SK-N-SH (cell line): ENCODE results near the gene GALNT17. TPM values are rescaled to one million over a fixed set of nuclear protein-coding genes. Genes with fewer than 3 reads are reported as not detected.

Experiments used
- CTCF ChIA-PET: fragments of 300-600, 350-600 bp; formaldehyde crosslinking; extraction: SDS; loops from one replicate; lab custom pipeline; 2021; lab: Yijun Ruan, JAX
- POLR2A ChIA-PET: fragments of 350-600 bp; sonication (Branson Sonifier 250); formaldehyde crosslinking; extraction: SDS; loops from one replicate; lab custom pipeline; 2020; ENCODE audit warnings: antibody characterized with exemption, inconsistent platforms; lab: Yijun Ruan, JAX
- DNase-seq: peaks from one replicate; pipeline ENCODE4 v3.0.0; 2012
- H2AFZ ChIP-seq: fragments of 200-600 bp; sonication (generic); 2 replicates; pipeline ENCODE4 v1.8.1; 2016; ENCODE audit warnings: antibody characterized with exemption, mild to moderate bottlenecking, low read depth
- H3F3A ChIP-seq: fragments of 200-600 bp; sonication (generic); replicated peaks from 2 replicates; pipeline ENCODE3; 2016; ENCODE audit warnings: antibody characterized with exemption, mild to moderate bottlenecking; ENCODE audit not compliant: insufficient read depth
- H3K27ac ChIP-seq, 2 experiments: fragments of 200-500 bp in 1 of 2; fragments of 200-600 bp in 1 of 2; sonication (Bioruptor generic) in 1 of 2; sonication (generic), shearing (Covaris generic) in 1 of 2; 2 replicates each; pipeline versions ENCODE4 v1.5.1 to v1.6.1; 2014 to 2016; ENCODE audit warnings: low read depth in 2 of 2, inconsistent platforms in 1 of 2, low read length in 1 of 2, mild to moderate bottlenecking in 1 of 2, mixed read lengths in 1 of 2
- H3K27me3 ChIP-seq: fragments of 200-600 bp; sonication (generic), shearing (Covaris generic); 2 replicates; pipeline ENCODE4 v1.6.1; 2016; ENCODE audit warnings: mixed run types; ENCODE audit not compliant: insufficient read depth
- H3K36me3 ChIP-seq, 2 experiments: fragments of 200-500 bp in 1 of 2; fragments of 200-600 bp in 1 of 2; sonication (Bioruptor generic) in 1 of 2; sonication (generic) in 1 of 2; replicated peaks in 1 of 2; 2 replicates each; pipeline versions ENCODE3 to v1.5.1; 2014 to 2016; ENCODE audit warnings: low read length in 1 of 2, mild to moderate bottlenecking in 1 of 2; ENCODE audit not compliant: insufficient read depth in 2 of 2, control insufficient read depth in 1 of 2
- H3K4me1 ChIP-seq, 2 experiments: fragments of 200-500 bp in 1 of 2; fragments of 200-600 bp in 1 of 2; sonication (Bioruptor generic) in 1 of 2; sonication (generic), shearing (Covaris generic) in 1 of 2; 2 replicates each; pipeline versions ENCODE4 v1.5.1 to v1.6.1; 2014 to 2016; ENCODE audit warnings: low read depth in 1 of 2, low read length in 1 of 2, mixed run types in 1 of 2; ENCODE audit not compliant: insufficient read depth in 2 of 2, control insufficient read depth in 1 of 2
- H3K4me2 ChIP-seq: fragments of 200-600 bp; sonication (generic), shearing (Covaris generic); 2 replicates; pipeline ENCODE4 v1.6.1; 2017; ENCODE audit warnings: mixed run types
- H3K4me3 ChIP-seq, 2 experiments: fragments of 200-500 bp in 1 of 2; fragments of 200-600 bp in 1 of 2; sonication (Bioruptor generic) in 1 of 2; sonication (generic), shearing (Covaris generic) in 1 of 2; 2 replicates each; pipeline versions ENCODE4 v1.5.1 to v1.8.1; 2014 to 2016; ENCODE audit warnings: low read depth in 2 of 2, inconsistent platforms in 1 of 2, low read length in 1 of 2, mild to moderate bottlenecking in 1 of 2, mixed read lengths in 1 of 2, moderate library complexity in 1 of 2
- H3K79me2 ChIP-seq: fragments of 200-600 bp; sonication (generic); 2 replicates; pipeline ENCODE4 v1.8.1; 2017; ENCODE audit warnings: mild to moderate bottlenecking; ENCODE audit not compliant: insufficient read depth
- H3K9ac ChIP-seq: fragments of 200-600 bp; sonication (generic); 2 replicates; pipeline ENCODE4 v1.6.1; 2017; ENCODE audit warnings: mixed run types
- H3K9me2 ChIP-seq: fragments of 200-600 bp; sonication (generic); 2 replicates; pipeline ENCODE4 v1.6.1; 2017; ENCODE audit warnings: mixed run types
- H3K9me3 ChIP-seq: fragments of 200-600 bp; sonication (generic); 2 replicates; pipeline ENCODE4 v1.6.1; 2017; ENCODE audit warnings: mixed run types, mild to moderate bottlenecking, moderate library complexity
- H4K20me1 ChIP-seq: fragments of 200-600 bp; sonication (generic); 2 replicates; pipeline ENCODE4 v1.6.1; 2017; ENCODE audit warnings: mild to moderate bottlenecking, mixed run types; ENCODE audit not compliant: insufficient read depth
- CTCF ChIP-seq: fragments of 200-600 bp; sonication (generic); IDR thresholded peaks from 2 replicates; pipeline ENCODE4 v1.6.1; 2017; ENCODE audit warnings: antibody characterized with exemption, mild to moderate bottlenecking, moderate library complexity
- ELF1 ChIP-seq: IDR thresholded peaks from 2 replicates; pipeline ENCODE4 v1.4.0; 2012
- GABPA ChIP-seq: IDR thresholded peaks from 2 replicates; pipeline ENCODE4 v1.4.0; 2012; ENCODE audit warnings: low read depth, mild to moderate bottlenecking
- NRF1 ChIP-seq: IDR thresholded peaks from 2 replicates; pipeline ENCODE4 v1.6.1; 2012; ENCODE audit warnings: low read depth, mild to moderate bottlenecking, low read length
- POLR2AphosphoS5 ChIP-seq: IDR thresholded peaks from 2 replicates; pipeline ENCODE4 v1.6.1; 2012; ENCODE audit warnings: low read depth, low read length
- RAD21 ChIP-seq: IDR thresholded peaks from 2 replicates; pipeline ENCODE4 v1.6.1; 2012; ENCODE audit warnings: mild to moderate bottlenecking, low read length
- RCOR1 ChIP-seq: fragments of 150-350 bp; IDR thresholded peaks from 2 replicates; pipeline ENCODE4 v1.6.1; 2017; ENCODE audit warnings: antibody characterized with exemption, low read length
- RXRA ChIP-seq: IDR thresholded peaks from 2 replicates; pipeline ENCODE4 v1.4.0; 2012; ENCODE audit warnings: low read depth, mild to moderate bottlenecking, borderline replicate concordance
- SIN3A ChIP-seq: IDR thresholded peaks from 2 replicates; pipeline ENCODE4 v1.6.1; 2012; ENCODE audit warnings: low read depth, mild to moderate bottlenecking, low read length, moderate library complexity, borderline replicate concordance
- TAF1 ChIP-seq: IDR thresholded peaks from 2 replicates; pipeline ENCODE4 v1.6.1; 2012; ENCODE audit warnings: low read depth, mild to moderate bottlenecking, low read length, moderate library complexity, borderline replicate concordance
- TEAD4 ChIP-seq: IDR thresholded peaks from 2 replicates; pipeline ENCODE4 v1.4.0; 2012; ENCODE audit warnings: mild to moderate bottlenecking, borderline replicate concordance; ENCODE audit not compliant: insufficient read depth
- USF1 ChIP-seq: IDR thresholded peaks from 2 replicates; pipeline ENCODE4 v1.4.0; 2012; ENCODE audit warnings: low read depth, borderline replicate concordance
- USF2 ChIP-seq: fragments of 150-350 bp; IDR thresholded peaks from 2 replicates; pipeline ENCODE4 v1.6.1; 2017; ENCODE audit warnings: antibody characterized with exemption, low read length, low read depth, borderline replicate concordance
- WGBS: methylation state at CpG from one replicate; pipeline ENCODE4 v1.1.6; 2017; ENCODE audit warnings: low lambda C conversion rate; 5-methylcytosine and 5-hydroxymethylcytosine counted together
- polyA plus RNA-seq, 3 experiments: library from polyadenylated mRNA; depleted of rRNA; stranded (reverse); fragments of >200 nt; gene quantifications; 2 replicates each; pipeline ENCODE4 v1.2.3, GENCODE V29; 2012
- TF ChIP-seq, protein P1 (sequence below): fragments of 150-350 bp; IDR thresholded peaks from 2 replicates; pipeline ENCODE4 v1.6.1; 2016; ENCODE audit warnings: mild to moderate bottlenecking, low read depth, low read length
- TF ChIP-seq, protein P2 (sequence below): IDR thresholded peaks from 2 replicates; pipeline ENCODE4 v1.4.0; 2012; ENCODE audit warnings: low read depth
- TF ChIP-seq, protein P3 (sequence below): IDR thresholded peaks from 2 replicates; pipeline ENCODE4 v1.4.0; 2012; ENCODE audit warnings: low read depth, borderline replicate concordance

GALNT17 gene
- polyA plus RNA-seq, 1 of the 3 experiments (the other 2 are of a cell fraction) = not detected

- TF ChIP-seq USF2 = no peak
- no peak for TF ChIP-seq RAD21
- TF ChIP-seq, protein P1, sequence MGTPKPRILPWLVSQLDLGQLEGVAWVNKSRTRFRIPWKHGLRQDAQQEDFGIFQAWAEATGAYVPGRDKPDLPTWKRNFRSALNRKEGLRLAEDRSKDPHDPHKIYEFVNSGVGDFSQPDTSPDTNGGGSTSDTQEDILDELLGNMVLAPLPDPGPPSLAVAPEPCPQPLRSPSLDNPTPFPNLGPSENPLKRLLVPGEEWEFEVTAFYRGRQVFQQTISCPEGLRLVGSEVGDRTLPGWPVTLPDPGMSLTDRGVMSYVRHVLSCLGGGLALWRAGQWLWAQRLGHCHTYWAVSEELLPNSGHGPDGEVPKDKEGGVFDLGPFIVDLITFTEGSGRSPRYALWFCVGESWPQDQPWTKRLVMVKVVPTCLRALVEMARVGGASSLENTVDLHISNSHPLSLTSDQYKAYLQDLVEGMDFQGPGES = no peak
- no peak for TF ChIP-seq SIN3A
- TF ChIP-seq, all 33 proteins: peak for 0
- Histone ChIP-seq H3K27me3 (no peaks in the 10 kb centered on the region), H2AFZ (no peak overlapping the region), H3K27ac (no peak overlapping the region), H3K79me2 (no peaks in the 10 kb centered on the region), H3K9me3 (no peaks in the 10 kb centered on the region), H3K9me2 (no peaks in the 10 kb centered on the region), H4K20me1 (no peaks in the 10 kb centered on the region), H3K9ac (no peak overlapping the region), H3K4me1 (no peaks in the 10 kb centered on the region), H3K4me3 (no peak overlapping the region), H3K4me2 (no peak overlapping the region), H3K36me3 (no peaks in the 10 kb centered on the region), H3F3A (no peaks in the 10 kb centered on the region)
- WGBS = 12% methylated on average over 6 of the region's 6 CpGs
- no peak for DNase-seq
- CTCF ChIA-PET = no interaction called here
- POLR2A ChIA-PET = no interaction called here
Measured at GRCh38 chr7:71563276-71563675, 431.3 kb downstream of the GALNT17 start.

DNA sequence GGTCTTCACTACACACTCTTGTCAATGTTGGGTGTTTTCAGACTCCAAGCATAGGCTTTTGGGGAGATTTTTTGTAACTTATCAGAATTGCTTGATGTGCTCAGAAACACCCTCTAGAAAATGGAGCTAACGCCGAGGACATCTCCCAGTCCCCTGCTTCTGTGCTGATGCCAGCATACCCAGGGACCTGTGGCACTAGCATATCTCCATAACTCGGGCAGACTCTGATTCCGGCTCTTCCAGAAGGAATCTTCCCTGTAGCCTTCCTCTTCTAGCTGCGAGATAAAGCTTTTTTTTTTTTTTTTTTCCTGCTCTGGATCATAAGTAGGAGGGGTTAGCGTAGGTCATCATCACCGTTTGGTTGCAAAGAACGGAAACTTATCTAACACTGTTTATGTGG lies 434.4 kb downstream of the GALNT17 start:
- H3K4me2 ChIP-seq = no peak overlapping the region
- H3K27me3 ChIP-seq = no peaks in the 10 kb centered on the region
- no peaks in the 10 kb centered on the region for H3K79me2 ChIP-seq
- 33% methylated on average over 8 of the region's 8 CpGs for WGBS
- H3K4me1 ChIP-seq = no peaks in the 10 kb centered on the region
- no peak overlapping the region for H3K27ac ChIP-seq
- DNase-seq = no peak
- H3K36me3 ChIP-seq = no peaks in the 10 kb centered on the region
- H3K4me3 ChIP-seq = no peak overlapping the region
- H3F3A ChIP-seq = no peaks in the 10 kb centered on the region
- CTCF ChIA-PET = no interaction called here
- H3K9ac ChIP-seq = no peak overlapping the region
- H2AFZ ChIP-seq = no peak overlapping the region
- H3K9me2 ChIP-seq = no peaks in the 10 kb centered on the region
- POLR2A ChIA-PET = no interaction called here
- H3K9me3 ChIP-seq = no peaks in the 10 kb centered on the region
- H4K20me1 ChIP-seq = no peaks in the 10 kb centered on the region
- TF ChIP-seq TEAD4 (no peak), NRF1 (no peak), GABPA (no peak), TAF1 (no peak), CTCF (no peak), RCOR1 (no peak), USF1 (no peak), RXRA (no peak), ELF1 (no peak), POLR2AphosphoS5 (no peak)
- TF ChIP-seq, protein P2, sequence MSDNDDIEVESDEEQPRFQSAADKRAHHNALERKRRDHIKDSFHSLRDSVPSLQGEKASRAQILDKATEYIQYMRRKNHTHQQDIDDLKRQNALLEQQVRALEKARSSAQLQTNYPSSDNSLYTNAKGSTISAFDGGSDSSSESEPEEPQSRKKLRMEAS = no peak
- TF ChIP-seq, protein P3, sequence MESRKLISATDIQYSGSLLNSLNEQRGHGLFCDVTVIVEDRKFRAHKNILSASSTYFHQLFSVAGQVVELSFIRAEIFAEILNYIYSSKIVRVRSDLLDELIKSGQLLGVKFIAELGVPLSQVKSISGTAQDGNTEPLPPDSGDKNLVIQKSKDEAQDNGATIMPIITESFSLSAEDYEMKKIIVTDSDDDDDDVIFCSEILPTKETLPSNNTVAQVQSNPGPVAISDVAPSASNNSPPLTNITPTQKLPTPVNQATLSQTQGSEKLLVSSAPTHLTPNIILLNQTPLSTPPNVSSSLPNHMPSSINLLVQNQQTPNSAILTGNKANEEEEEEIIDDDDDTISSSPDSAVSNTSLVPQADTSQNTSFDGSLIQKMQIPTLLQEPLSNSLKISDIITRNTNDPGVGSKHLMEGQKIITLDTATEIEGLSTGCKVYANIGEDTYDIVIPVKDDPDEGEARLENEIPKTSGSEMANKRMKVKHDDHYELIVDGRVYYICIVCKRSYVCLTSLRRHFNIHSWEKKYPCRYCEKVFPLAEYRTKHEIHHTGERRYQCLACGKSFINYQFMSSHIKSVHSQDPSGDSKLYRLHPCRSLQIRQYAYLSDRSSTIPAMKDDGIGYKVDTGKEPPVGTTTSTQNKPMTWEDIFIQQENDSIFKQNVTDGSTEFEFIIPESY = no peak
- TF ChIP-seq, protein P1 = no peak
